ENCODE data around the gene GRIPAP1. TPM values are rescaled to one million over a fixed set of nuclear protein-coding genes. Genes with fewer than 3 reads are reported as not detected.
"Not testable (repeated sequence)": the region's sequence is repeated elsewhere in the genome, so short reads cannot be mapped to it uniquely, and the experiment has no call there.

GRIPAP1 gene
- total RNA-seq, 1 donor from 2014 or later, result 22.9 TPM

- no peak for DNase-seq (ENCODE audit: low read depth, low spot score)
Observed at GRCh38 chrX:48996969-48997368, 5.1 kb downstream of the GRIPAP1 start.

DNA sequence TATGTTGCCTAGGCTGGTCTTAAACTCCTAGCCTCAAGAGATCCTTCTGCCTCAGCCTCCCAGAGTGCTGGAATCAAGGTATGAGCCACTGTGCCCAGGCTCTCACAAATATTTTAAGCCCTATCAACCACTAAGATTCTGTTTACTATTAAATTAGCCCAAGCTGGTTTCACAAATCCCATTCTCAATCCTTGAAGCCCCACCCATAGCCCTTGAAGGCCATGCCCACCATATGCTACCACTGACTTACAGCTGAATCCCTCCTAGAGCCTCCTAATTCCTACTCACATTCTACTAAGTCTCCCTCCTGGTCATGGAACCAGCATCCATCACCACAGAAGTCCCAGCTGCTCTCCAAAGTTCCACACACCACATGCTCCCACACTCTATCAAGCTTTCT is 9.7 kb downstream of the GRIPAP1 start:
- DNase-seq (ENCODE audit: low read depth, low spot score), result no peak

DNA sequence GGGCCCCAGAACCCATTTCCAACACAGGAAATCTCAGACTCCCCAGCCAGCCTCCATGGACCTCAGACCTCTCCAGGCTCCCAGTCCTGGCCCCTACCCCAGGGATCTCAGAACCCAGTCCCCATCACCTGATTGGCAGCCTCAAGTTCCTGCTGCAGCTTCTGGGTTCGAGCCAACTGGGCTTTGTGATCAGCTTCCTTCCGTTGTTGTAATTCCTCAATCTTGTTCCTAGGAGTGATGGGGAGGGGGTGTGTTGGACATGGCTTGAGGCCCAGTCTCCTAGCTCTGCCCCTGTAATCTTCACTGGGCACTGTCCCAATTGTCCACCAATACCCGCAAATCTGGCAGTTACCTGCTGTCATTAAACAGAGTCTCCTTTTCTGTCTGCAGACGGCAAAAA is 12.6 kb downstream of the GRIPAP1 start:
- peak; percentile 52 for DNase-seq (ENCODE audit: low read depth, low spot score)

- no peak for DNase-seq (ENCODE audit: low read depth, low spot score)
Observed at GRCh38 chrX:48983896-48984295, 18.2 kb downstream of the GRIPAP1 start.

- DNase-seq (ENCODE audit: low read depth, low spot score), result no peak
Observed at GRCh38 chrX:48983081-48983480, 19.0 kb downstream of the GRIPAP1 start.

- DNase-seq (ENCODE audit: low read depth, low spot score), result no peak
Observed at GRCh38 chrX:48981178-48981577, 20.9 kb downstream of the GRIPAP1 start.

- DNase-seq (ENCODE audit: low read depth, low spot score), result not testable (repeated sequence)
Observed at GRCh38 chrX:48980341-48980740, 21.7 kb downstream of the GRIPAP1 start.

- no peak for DNase-seq (ENCODE audit: low read depth, low spot score)
Observed at GRCh38 chrX:48978226-48978625, 23.8 kb downstream of the GRIPAP1 start.

- no peak for DNase-seq (ENCODE audit: low read depth, low spot score)
Observed at GRCh38 chrX:48976086-48976485, 26.0 kb downstream of the GRIPAP1 start.

DNA sequence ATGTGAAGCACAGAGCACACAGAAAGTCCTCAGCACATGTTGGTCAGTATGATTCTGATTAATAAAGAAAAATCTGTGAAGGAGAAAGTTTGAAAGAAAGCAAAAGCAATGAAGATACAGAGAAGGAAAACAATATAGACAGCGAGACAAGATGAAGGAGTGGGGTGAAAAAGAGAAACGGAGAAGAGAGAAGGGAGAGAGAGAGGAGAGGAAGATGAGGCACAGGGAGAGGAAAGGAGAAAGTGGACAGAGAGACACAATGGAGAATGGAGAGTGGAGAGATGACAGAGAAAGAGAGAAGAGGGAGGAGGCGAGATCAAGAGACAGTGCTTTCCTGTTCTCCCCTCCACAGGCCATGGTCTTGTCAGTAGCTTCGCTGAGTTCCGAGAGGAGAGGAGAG is 26.5 kb downstream of the GRIPAP1 start:
- no peak for DNase-seq (ENCODE audit: low read depth, low spot score)

DNA sequence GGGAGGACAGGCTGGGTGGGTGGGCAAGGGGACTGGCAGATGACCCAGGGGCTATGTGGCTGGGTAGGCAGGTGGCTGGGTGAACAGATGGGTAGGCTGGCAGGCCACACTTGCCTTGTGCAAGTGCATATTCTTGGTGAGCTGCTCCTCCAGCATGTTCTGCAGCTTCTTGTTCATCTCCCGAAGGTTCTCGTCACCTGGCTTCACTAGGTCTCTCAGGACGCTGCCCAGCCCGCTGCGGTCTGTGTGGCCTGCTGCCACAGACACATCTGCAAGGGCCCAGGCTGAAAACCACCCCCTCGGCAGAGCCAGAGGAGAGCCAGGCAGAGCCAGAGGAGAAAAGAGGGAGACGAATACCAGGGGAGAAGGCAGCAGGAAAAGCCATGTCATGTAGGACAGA is 27.0 kb downstream of the GRIPAP1 start:
- no peak for DNase-seq (ENCODE audit: low read depth, low spot score)

DNA sequence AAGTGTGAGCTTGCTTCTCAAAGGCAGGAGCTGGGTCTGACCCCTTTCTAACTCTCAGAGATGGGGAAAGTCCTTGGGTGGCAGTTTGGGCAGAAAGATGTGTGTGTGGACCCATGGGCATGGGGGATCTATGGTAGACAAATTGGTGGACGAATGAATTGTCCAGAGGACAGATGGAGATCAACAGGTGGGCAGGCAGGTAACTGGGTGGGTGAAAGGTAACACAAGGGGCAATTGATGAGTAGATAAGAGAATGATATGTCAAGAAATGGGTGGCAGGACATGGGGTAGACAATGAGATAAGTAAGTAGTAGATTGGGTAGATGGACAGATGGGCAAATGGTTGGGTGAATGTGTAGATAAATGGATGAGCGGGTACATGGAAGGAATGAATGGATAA is 27.5 kb downstream of the GRIPAP1 start:
- DNase-seq (ENCODE audit: low read depth, low spot score), result no peak

DNA sequence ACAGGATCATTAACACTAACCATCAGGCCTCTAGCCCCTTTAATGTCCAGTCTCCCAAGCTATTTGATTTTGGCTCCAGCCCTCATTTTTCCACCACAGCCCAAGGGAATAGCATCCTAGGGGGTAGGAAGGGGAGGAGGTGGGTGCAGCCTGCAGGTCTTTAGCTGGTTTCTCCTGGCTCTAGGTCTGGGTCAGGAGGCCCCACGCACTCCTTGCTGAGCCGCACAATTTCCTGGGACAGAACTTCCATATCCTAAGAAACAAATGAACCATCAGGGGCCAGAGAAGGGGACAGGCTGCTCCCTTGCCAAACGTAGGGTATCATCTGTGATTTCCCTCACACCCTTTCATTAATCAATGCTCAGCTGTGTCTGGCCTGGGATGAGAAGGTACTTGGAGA is 28.0 kb downstream of the GRIPAP1 start:
- no peak for DNase-seq (ENCODE audit: low read depth, low spot score)

- no peak for DNase-seq (ENCODE audit: low read depth, low spot score)
Observed at GRCh38 chrX:48972220-48973164, 29.6 kb downstream of the GRIPAP1 start.

DNA sequence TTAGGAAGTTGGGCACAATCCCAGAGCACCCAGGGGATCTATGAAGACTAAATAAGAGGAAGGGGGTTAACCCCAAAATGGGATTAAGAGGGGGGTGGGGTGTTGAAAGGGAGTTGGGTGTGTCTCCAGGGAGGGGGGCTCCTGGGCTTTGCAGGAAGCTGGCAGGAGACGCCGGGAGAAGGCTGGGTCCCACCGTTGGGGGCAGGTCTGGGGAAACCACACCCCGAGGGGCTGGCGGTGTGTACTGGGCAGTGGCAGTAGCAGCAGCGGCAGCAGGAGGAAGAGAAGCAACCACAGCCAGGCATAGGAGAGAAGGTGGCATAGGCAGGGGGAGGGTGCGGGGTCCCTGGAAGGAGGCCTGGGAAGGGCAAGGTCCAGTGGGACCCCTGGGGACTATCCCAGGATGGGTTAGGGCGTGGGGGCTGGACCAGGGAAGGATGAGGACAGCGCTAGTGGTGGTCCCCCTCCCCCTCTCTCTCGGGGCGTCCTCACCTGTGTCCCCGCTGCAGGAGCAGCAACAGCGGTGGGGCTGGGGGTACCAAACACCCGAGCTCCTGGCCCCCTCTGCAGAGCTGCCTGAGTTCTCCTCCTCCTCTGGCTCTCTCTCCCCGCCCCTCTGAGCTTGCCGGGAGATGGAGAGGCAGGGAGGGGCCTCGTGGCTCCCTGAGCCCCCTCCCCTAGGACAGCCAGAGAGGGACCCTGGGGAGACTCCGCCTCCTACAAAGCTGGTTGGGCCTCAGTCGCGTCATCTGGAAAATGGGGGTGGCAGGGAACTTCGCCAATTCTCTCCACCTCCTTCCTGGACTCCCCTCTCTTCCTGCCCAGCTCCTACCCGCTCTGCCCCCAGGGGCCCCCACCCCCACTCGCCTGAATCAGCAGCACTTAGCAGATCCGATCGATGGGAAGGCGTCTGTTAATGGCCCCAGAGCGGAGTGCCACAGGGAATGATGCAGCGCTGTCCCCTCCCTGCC is 30.5 kb downstream of the GRIPAP1 start, which contains the start of gene KCND1:
Gene KCND1, minus strand, starts transcription at position 596 of the 971 bp plus-strand sequence. CDS start 1,573 bp downstream, outside the sequence.
- DNase-seq (ENCODE audit: low read depth, low spot score), result no peak

DNA sequence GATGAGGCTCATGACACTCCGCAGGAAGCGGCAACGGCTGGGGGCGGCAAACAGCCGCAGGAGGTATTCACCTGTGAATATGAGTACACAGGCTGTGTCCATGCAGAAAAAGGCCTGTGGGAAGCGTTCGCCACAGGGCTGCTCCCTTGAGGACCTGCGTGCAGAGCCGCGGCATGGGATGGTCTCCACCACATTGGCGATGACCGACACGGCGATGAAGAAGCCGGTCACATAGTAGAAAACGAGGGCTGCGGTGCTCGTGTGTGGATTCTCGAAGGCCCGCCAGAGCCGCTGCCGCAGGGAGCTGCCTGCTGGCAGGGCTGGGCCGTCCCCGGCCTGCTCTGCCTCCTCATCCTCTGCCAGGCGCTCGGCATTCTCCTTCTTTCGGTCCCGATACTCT is 32.6 kb downstream of the GRIPAP1 start:
- DNase-seq (ENCODE audit: low read depth, low spot score), result no peak

DNA sequence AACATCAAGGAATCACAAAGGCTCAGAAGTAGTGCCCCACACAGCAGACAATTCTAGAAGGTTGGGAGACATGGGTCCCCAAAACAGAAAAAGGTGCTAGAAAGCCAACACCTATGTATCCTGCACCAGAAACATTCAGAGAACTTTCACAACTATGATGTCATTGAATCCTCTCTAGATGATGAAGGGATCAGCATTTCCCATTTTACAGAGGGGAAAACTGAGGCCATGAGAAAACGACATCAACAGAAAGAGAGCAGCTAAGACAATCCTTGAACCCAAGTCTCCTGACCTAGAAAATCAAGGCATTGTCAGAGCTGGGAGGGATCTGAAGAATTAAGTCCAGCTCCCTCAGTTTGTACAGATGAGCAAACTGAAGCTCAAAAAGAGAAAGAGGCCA is 33.7 kb downstream of the GRIPAP1 start:
- no peak for DNase-seq (ENCODE audit: low read depth, low spot score)

GRCh38 chrX:48966796-48967579 is 35.1 kb downstream of the GRIPAP1 start:
- DNase-seq (ENCODE audit: low read depth, low spot score), result no peak

DNA sequence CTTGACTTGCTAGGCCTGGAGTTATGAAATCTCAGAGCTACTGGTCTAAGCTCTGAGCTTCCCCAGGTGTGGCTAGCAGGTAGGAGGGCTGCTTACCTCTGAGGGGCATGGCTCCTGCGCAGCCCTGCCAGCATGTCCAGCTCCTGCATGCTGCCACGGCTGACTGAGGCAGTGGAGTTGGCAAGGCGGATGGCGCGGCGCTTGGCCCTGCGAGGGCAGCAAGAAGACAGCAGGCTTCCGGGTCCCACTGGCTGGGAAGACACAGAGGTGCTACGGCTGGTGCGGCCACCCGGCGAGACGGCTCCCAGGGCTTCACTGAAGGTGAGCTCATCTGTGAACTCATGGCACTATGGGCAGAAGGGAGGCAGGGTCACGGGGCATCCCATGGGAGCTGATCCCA is 36.1 kb downstream of the GRIPAP1 start:
- DNase-seq (ENCODE audit: low read depth, low spot score), result no peak

- no peak for DNase-seq (ENCODE audit: low read depth, low spot score)
Observed at GRCh38 chrX:48961585-48962091, 40.4 kb downstream of the GRIPAP1 start.

- DNase-seq (ENCODE audit: low read depth, low spot score), result no peak
Observed at GRCh38 chrX:48960291-48960690, 41.8 kb downstream of the GRIPAP1 start.
